ENCODE measurements around the gene CDH4.
A peak's percentile ranks its signal among the peaks of the same experiment; 100 is the strongest.

The CDH4 gene

DNA sequence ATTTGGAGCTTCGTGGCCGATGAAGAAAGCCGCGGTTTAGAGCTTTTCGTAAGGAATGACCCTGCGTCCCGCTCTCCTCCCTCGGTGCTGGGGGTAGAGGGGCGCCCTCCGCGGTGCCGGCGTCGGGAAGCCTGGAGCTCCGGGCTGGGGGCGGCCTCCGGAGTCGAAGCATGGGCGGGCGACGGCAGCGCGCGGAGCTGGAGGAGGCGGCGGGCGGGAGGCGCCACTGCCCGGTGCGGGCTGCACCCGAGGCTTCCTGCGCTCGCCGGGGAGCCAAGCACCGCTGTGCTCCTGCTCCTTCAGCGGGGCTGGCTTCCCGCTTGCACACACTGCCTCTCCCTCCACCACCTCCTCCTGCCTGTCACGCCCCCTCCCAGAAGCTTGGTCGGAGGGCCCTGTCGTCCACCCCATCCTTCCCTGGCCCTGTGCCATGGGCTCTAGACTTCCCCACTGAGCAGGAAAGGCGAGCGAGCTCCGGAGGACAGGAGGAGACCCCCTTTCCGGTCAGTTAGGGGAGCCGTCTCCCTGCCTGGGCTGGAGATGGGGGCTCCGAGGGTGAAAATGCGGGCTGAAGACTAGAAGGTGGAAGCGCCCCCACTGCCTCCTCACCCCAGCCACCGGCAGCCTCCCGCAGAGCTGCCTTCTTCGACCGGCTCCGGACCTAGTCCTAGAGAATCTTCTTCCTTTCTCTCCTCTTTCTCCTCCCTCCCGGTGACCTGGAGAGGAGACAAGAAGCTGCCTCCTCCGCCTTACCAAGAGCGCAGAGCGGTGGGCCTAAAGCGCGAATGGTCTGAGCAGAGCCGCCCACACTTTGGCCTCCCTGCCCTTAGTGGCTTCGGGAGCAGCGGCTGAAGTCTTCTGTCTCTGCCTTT is 1.8 kb downstream of the CDH4 start:
- H3K4me2 ChIP-seq (ENCODE audit: low read length), result peak overlapping the region; percentile 99
- peaks cover 27% of the 10 kb centered on the region for H3K4me1 ChIP-seq (ENCODE audit: control insufficient read depth, insufficient read depth, low read length)
- no peaks in the 10 kb centered on the region for H3K9me3 ChIP-seq (replicated peaks; ENCODE audit: low read length)
- peaks cover 6% of the 10 kb centered on the region for H3K27me3 ChIP-seq (ENCODE audit: control insufficient read depth, insufficient read depth, low read length)
- H3K36me3 ChIP-seq (ENCODE audit: insufficient read depth, low read length), result peaks cover 40% of the 10 kb centered on the region
- H3K4me3 ChIP-seq (ENCODE audit: low read length), result peak overlapping the region; percentile 83
- peak overlapping the region; percentile 91 for H3K9ac ChIP-seq (ENCODE audit: low read depth, low read length)

- H3K4me1 ChIP-seq (ENCODE audit: control insufficient read depth, insufficient read depth, low read length), result peaks cover 27% of the 10 kb centered on the region
- no peaks in the 10 kb centered on the region for H3K9me3 ChIP-seq (replicated peaks; ENCODE audit: low read length)
- peak overlapping the region; percentile 91 for H3K9ac ChIP-seq (ENCODE audit: low read depth, low read length)
- peak overlapping the region; percentile 83 for H3K4me3 ChIP-seq (ENCODE audit: low read length)
- no peaks in the 10 kb centered on the region for H3K27me3 ChIP-seq (ENCODE audit: control insufficient read depth, insufficient read depth, low read length)
- peak overlapping the region; percentile 99 for H3K4me2 ChIP-seq (ENCODE audit: low read length)
- peaks cover 51% of the 10 kb centered on the region for H3K36me3 ChIP-seq (ENCODE audit: insufficient read depth, low read length)
These were observed 3.0 kb downstream of the CDH4 start for GRCh38 chr20:61254881-61255626.

DNA sequence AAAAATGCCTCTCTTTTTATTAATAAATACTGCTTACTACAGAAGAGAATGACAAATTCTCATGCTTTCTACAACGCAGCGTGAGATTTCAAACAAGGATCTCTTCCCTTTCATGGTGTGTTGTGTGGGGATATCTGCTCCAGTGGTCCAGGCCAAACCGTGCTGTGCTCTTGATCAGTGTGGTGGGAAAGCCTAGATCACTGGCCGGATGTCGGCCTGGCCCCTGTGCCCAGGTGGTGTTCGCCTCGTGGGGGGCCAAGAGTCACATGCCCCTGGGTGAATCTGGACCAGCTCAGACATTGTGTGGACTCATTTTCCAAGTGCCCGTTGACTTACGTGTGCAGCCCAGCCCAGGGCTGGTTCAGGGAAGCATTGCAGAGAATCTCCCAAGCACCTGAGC is 4.3 kb downstream of the CDH4 start:
- Histone ChIP-seq H3K9me3 (replicated peaks; ENCODE audit: low read length) (no peaks in the 10 kb centered on the region), H3K4me2 (ENCODE audit: low read length) (peak overlapping the region; percentile 99), H3K36me3 (ENCODE audit: insufficient read depth, low read length) (peaks cover 61% of the 10 kb centered on the region), H3K27me3 (ENCODE audit: control insufficient read depth, insufficient read depth, low read length) (no peaks in the 10 kb centered on the region), H3K9ac (ENCODE audit: low read depth, low read length) (no peak overlapping the region), H3K4me1 (ENCODE audit: control insufficient read depth, insufficient read depth, low read length) (peaks cover 27% of the 10 kb centered on the region), H3K4me3 (ENCODE audit: low read length) (no peak overlapping the region)

GRCh38 chr20:61256824-61257223 is 4.8 kb downstream of the CDH4 start:
- H3K9ac ChIP-seq (ENCODE audit: low read depth, low read length), result no peak overlapping the region
- H3K4me3 ChIP-seq (ENCODE audit: low read length), result no peak overlapping the region
- peaks cover 61% of the 10 kb centered on the region for H3K36me3 ChIP-seq (ENCODE audit: insufficient read depth, low read length)
- no peak overlapping the region for H3K4me2 ChIP-seq (ENCODE audit: low read length)
- peaks cover 24% of the 10 kb centered on the region for H3K4me1 ChIP-seq (ENCODE audit: control insufficient read depth, insufficient read depth, low read length)
- H3K9me3 ChIP-seq (replicated peaks; ENCODE audit: low read length), result no peaks in the 10 kb centered on the region
- no peaks in the 10 kb centered on the region for H3K27me3 ChIP-seq (ENCODE audit: control insufficient read depth, insufficient read depth, low read length)

DNA sequence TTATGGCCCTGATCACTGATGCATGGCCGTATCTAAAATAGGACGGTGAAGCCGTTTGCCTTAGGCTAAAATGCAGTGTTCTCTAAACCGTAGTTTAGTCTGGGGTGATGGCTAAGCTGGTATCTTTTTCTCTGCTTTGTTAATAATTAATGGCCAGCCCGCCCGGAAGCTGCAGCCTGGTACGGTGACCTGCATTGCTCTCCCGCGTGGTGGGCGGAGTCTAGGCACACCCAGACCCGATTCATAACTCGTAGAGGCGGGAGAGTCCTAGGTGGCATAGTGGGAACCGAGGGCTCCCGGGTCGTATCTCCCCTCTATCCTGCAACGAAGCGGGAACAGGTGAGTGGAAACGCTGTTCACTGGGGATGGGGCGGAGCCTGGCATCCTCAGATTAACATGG is 5.5 kb downstream of the CDH4 start:
- no peak overlapping the region for H3K9ac ChIP-seq (ENCODE audit: low read depth, low read length)
- no peaks in the 10 kb centered on the region for H3K27me3 ChIP-seq (ENCODE audit: control insufficient read depth, insufficient read depth, low read length)
- H3K4me3 ChIP-seq (ENCODE audit: low read length), result no peak overlapping the region
- peaks cover 61% of the 10 kb centered on the region for H3K36me3 ChIP-seq (ENCODE audit: insufficient read depth, low read length)
- no peak overlapping the region for H3K4me2 ChIP-seq (ENCODE audit: low read length)
- peaks cover 28% of the 10 kb centered on the region for H3K4me1 ChIP-seq (ENCODE audit: control insufficient read depth, insufficient read depth, low read length)
- H3K9me3 ChIP-seq (replicated peaks; ENCODE audit: low read length), result no peaks in the 10 kb centered on the region

GRCh38 chr20:61259741-61260140 is 7.7 kb downstream of the CDH4 start:
- H3K9me3 ChIP-seq (replicated peaks; ENCODE audit: low read length), result no peaks in the 10 kb centered on the region

DNA sequence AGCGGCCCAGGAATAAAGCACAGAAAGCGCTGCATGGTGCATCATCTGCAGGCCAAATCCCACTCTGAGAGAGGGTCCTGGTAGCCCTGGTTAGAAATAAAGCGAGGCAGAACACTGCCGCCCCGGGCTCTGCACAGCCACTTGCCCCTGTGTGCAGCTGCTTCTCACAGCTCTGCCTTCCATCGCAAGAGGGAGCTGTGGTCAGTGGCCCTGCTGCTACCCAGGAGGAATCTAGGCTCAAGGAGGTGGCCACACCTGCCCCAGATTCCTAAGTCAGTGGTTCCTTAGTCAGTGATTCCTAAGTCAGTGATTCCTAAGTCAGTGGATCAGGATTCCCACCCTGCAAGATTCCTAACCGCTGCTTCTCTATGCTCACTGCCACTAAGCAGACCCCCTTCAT is 8.8 kb downstream of the CDH4 start:
- Histone ChIP-seq H3K4me2 (ENCODE audit: low read length) (no peak overlapping the region), H3K4me3 (ENCODE audit: low read length) (no peak overlapping the region), H3K4me1 (ENCODE audit: control insufficient read depth, insufficient read depth, low read length) (peaks cover 7% of the 10 kb centered on the region), H3K9ac (ENCODE audit: low read depth, low read length) (no peak overlapping the region), H3K9me3 (replicated peaks; ENCODE audit: low read length) (no peaks in the 10 kb centered on the region), H3K36me3 (ENCODE audit: insufficient read depth, low read length) (peaks cover 60% of the 10 kb centered on the region), H3K27me3 (ENCODE audit: control insufficient read depth, insufficient read depth, low read length) (no peaks in the 10 kb centered on the region)

More at GRCh38 chr20:61259741-61260140, 7.7 kb downstream of the CDH4 start:
- Histone ChIP-seq H3K4me1 (ENCODE audit: control insufficient read depth, insufficient read depth, low read length) (peaks cover 18% of the 10 kb centered on the region), H3K27me3 (ENCODE audit: control insufficient read depth, insufficient read depth, low read length) (no peaks in the 10 kb centered on the region), H3K4me3 (ENCODE audit: low read length) (no peak overlapping the region), H3K36me3 (ENCODE audit: insufficient read depth, low read length) (peaks cover 61% of the 10 kb centered on the region), H3K9ac (ENCODE audit: low read depth, low read length) (no peak overlapping the region), H3K4me2 (ENCODE audit: low read length) (no peak overlapping the region)

- Histone ChIP-seq H3K4me2 (ENCODE audit: low read length) (no peak overlapping the region), H3K27me3 (ENCODE audit: control insufficient read depth, insufficient read depth, low read length) (no peaks in the 10 kb centered on the region), H3K4me3 (ENCODE audit: low read length) (no peak overlapping the region), H3K4me1 (ENCODE audit: control insufficient read depth, insufficient read depth, low read length) (peaks cover 4% of the 10 kb centered on the region), H3K9ac (ENCODE audit: low read depth, low read length) (no peak overlapping the region), H3K9me3 (replicated peaks; ENCODE audit: low read length) (no peaks in the 10 kb centered on the region), H3K36me3 (ENCODE audit: insufficient read depth, low read length) (peaks cover 53% of the 10 kb centered on the region)
These were observed 10.0 kb downstream of the CDH4 start for GRCh38 chr20:61262036-61262435.

DNA sequence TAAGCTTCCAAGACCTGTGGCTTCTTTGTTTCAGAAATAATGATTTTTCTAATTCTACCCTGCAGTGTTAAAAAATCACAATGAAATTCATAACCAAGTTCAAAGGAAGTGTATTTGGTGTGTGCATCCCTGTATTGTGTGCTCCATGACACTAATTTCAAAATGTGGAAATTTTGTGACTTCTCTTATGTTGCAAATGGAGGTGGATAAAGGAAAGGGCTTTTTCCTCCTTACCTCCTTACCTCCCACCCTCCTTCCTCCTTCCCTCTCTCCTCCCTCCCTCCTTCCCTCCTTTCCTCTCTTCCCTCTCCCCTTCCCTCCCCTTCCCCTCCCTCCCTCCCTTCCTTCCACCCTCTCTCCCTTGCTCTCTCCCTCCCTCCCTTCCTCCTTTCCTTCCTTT is 10.5 kb downstream of the CDH4 start:
- peaks cover 4% of the 10 kb centered on the region for H3K4me1 ChIP-seq (ENCODE audit: control insufficient read depth, insufficient read depth, low read length)
- no peaks in the 10 kb centered on the region for H3K9me3 ChIP-seq (replicated peaks; ENCODE audit: low read length)
- H3K9ac ChIP-seq (ENCODE audit: low read depth, low read length), result no peak overlapping the region
- H3K36me3 ChIP-seq (ENCODE audit: insufficient read depth, low read length), result peaks cover 48% of the 10 kb centered on the region
- no peaks in the 10 kb centered on the region for H3K27me3 ChIP-seq (ENCODE audit: control insufficient read depth, insufficient read depth, low read length)
- H3K4me3 ChIP-seq (ENCODE audit: low read length), result no peak overlapping the region
- no peak overlapping the region for H3K4me2 ChIP-seq (ENCODE audit: low read length)

DNA sequence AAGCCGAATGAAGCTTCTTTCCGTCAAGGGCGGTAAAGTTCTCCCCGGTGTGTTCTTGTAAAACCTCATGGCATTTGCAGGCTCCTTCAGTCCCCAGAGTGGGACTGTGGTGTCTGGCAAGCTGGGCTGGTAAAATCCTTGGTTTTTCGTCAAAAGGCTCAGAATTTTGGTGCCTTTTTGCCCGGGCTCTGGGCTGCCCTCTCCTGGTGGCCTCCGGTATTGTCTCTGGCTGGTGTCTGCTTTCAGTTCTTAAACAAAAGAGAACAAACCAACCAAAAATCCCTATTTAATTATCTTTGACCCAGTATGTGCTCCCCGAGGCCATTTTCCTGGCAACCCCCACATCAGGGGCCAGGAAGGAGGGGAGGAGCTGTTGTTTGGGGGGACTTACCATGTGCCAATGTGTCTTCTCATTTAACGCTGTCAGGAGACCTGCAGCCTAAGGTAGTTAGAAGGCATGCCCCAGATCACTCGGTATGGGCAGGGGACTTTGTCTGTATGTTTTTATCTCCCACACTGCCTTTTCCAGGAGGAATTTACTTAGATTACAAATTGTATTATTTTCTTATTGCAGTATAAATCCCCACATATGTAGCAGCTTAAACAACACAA is 11.1 kb downstream of the CDH4 start:
- Histone ChIP-seq H3K4me2 (ENCODE audit: low read length) (no peak overlapping the region), H3K9me3 (replicated peaks; ENCODE audit: low read length) (no peaks in the 10 kb centered on the region), H3K27me3 (ENCODE audit: control insufficient read depth, insufficient read depth, low read length) (no peaks in the 10 kb centered on the region), H3K4me1 (ENCODE audit: control insufficient read depth, insufficient read depth, low read length) (peaks cover 4% of the 10 kb centered on the region), H3K9ac (ENCODE audit: low read depth, low read length) (no peak overlapping the region), H3K4me3 (ENCODE audit: low read length) (no peak overlapping the region), H3K36me3 (ENCODE audit: insufficient read depth, low read length) (peaks cover 46% of the 10 kb centered on the region)

- Histone ChIP-seq H3K4me3 (ENCODE audit: low read length) (no peak overlapping the region), H3K4me1 (ENCODE audit: control insufficient read depth, insufficient read depth, low read length) (peaks cover 4% of the 10 kb centered on the region), H3K27me3 (ENCODE audit: control insufficient read depth, insufficient read depth, low read length) (no peaks in the 10 kb centered on the region), H3K4me2 (ENCODE audit: low read length) (no peak overlapping the region), H3K9me3 (replicated peaks; ENCODE audit: low read length) (no peaks in the 10 kb centered on the region), H3K36me3 (ENCODE audit: insufficient read depth, low read length) (peaks cover 46% of the 10 kb centered on the region), H3K9ac (ENCODE audit: low read depth, low read length) (no peak overlapping the region)
These were observed 11.9 kb downstream of the CDH4 start for GRCh38 chr20:61263938-61264337.
